ENCODE data around the gene MOB2. TPM values are rescaled to one million over a fixed set of nuclear protein-coding genes. Genes with fewer than 3 reads are reported as not detected.

MOB2 gene
- total and polyA plus RNA-seq, 9 of the 15 experiments (the other 6 are each of a cell fraction or from before 2014, with no cell fraction given) = 0.17 to 36.8 (median 19.2) TPM

DNA sequence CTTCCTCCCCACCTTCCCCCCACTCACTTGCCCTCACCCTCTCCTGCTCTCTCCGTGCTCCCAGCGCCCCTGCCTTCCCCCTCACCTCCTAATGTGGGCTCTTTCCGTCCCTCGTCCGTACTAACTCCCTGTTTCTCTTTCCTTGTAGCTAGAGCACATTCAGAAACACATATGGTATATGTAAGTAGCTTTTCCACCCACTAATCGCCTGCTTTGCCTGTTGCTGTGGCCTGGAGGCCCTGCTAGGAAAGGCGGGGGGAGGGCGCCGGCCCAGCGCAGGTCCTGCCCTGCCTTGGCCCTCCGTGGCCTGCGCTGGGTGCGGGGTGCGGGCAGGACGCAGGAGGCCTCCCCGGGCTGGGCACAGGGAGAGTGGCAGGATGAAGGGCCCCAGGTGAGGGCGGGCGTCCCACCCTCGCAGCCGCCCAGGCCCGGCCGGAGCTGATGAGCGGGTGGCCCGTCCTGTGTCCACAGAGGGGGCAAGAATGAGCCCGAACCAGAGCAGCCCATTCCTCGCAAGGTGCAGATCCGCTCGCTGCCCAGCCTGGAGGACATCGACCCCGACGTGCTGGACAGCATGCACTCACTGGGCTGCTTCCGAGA, 41.7 kb downstream of the MOB2 start:
- POLR2A ChIA-PET = interaction anchor here (0.6 kb wide), 1 partner anchor 8 kb away, joined by 3 read pairs; no protein-coding TSS in a partner anchor

DNA sequence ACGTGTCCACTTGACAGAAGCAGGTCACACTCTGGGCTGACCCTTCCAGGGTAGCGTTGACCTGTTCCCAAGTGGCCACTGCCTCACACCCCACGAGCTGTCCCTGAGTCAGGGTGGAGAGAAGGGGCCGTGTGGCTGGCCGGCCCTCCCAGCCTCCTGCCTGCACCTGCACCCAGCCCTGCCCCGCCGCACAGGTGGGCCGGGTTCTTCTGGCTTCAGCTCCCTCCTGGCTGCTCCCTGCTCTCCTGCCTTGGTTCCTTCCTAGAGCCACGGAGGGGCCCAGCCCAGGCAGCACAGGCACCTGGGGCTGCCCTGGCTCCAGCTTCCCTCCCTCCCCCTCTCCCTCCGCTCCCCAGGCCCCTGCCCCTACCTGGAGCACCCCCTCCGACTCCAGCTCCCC, 42.3 kb downstream of the MOB2 start:
- no peak for DNase-seq (ENCODE audit: extremely low read depth in 1 of 4, low spot score in 3 of 4)
- Histone ChIP-seq H2AFZ (ENCODE audit: low read depth, low read length) (no peak overlapping the region), H3K9me3 (replicated peaks; ENCODE audit: control insufficient read depth, insufficient read depth, low read depth, low read length) (no peaks in the 10 kb centered on the region), H3K27ac (ENCODE audit: extremely low read depth, low read depth, low read length) (no peak overlapping the region), H3K79me2 (ENCODE audit: control insufficient read depth, insufficient read depth, low read length) (no peaks in the 10 kb centered on the region), H4K20me1 (replicated peaks; ENCODE audit: control insufficient read depth, insufficient read depth, low read length) (0 out of 2 replicates have a peak, but pooled peaks cover 9% of the 10 kb centered on the region), H3K4me2 (ENCODE audit: insufficient read depth, low read length) (no peak overlapping the region), H3K4me3 (no peak overlapping the region), H3K9me1 (ENCODE audit: control insufficient read depth, insufficient read depth, low read length) (no peaks in the 10 kb centered on the region), H3K4me1 (replicated peaks in 1 of 2; ENCODE audit: control insufficient read depth in 2 of 2, insufficient read depth in 2 of 2, low read length in 2 of 2) (peaks cover 0 to 57% of the 10 kb centered on the region in 2 experiments; a peak in 2 of 5 replicates), H3K27me3 (ENCODE audit: control insufficient read depth in 2 of 2, insufficient read depth in 2 of 2, low read length in 2 of 2) (peaks cover 0 to 43% of the 10 kb centered on the region in 2 experiments; a peak in 2 of 5 replicates), H3K36me3 (ENCODE audit: control insufficient read depth, insufficient read depth, low read length) (no peaks in the 10 kb centered on the region), H3K9ac (ENCODE audit: insufficient read depth in 1 of 2, low read depth in 2 of 2, low read length in 2 of 2) (no peak overlapping the region)
- 0% methylated on average over 3 of the region's 11 CpGs for WGBS (ENCODE audit: insufficient coverage, low coverage, missing lambda C conversion rate)
- intact Hi-C loops (cut with micrococcal nuclease) (no loop called here), in situ Hi-C loops (cut with MboI) (no loop called here)
- CTCF ChIA-PET (ENCODE audit: low intra/inter-chr PET ratio) = no interaction called here
- POLR2A ChIA-PET = interaction anchor here (0.6 kb wide), 1 partner anchor 9 kb away, joined by 3 read pairs; no protein-coding TSS in a partner anchor
- no TSS peak for BruUV-seq (replicated peaks)
- no peak for FAIRE-seq
- ATAC-seq = no peak
- TF ChIP-seq ZNF436 (CRISPR knock-in tag; IDR thresholded peaks at IDR 0.05) (no peak), ZNF133 (CRISPR knock-in tag; IDR thresholded peaks at IDR 0.05) (no peak)

More for the DNA sequence above, 41.7 kb downstream of the MOB2 start:
- Histone ChIP-seq H3K9me1 (ENCODE audit: control insufficient read depth, insufficient read depth, low read length) (no peaks in the 10 kb centered on the region), H3K36me3 (ENCODE audit: control insufficient read depth, insufficient read depth, low read length) (no peaks in the 10 kb centered on the region), H3K4me1 (replicated peaks in 1 of 2; ENCODE audit: control insufficient read depth in 2 of 2, insufficient read depth in 2 of 2, low read length in 2 of 2) (peaks cover 0 to 56% of the 10 kb centered on the region in 2 experiments; a peak in 2 of 5 replicates), H3K4me3 (no peak overlapping the region), H2AFZ (ENCODE audit: low read depth, low read length) (no peak overlapping the region), H4K20me1 (replicated peaks; ENCODE audit: control insufficient read depth, insufficient read depth, low read length) (0 out of 2 replicates have a peak, but pooled peaks cover 9% of the 10 kb centered on the region), H3K9me3 (replicated peaks; ENCODE audit: control insufficient read depth, insufficient read depth, low read depth, low read length) (no peaks in the 10 kb centered on the region), H3K79me2 (ENCODE audit: control insufficient read depth, insufficient read depth, low read length) (no peaks in the 10 kb centered on the region), H3K9ac (ENCODE audit: insufficient read depth in 1 of 2, low read depth in 2 of 2, low read length in 2 of 2) (no peak overlapping the region), H3K27me3 (ENCODE audit: control insufficient read depth in 2 of 2, insufficient read depth in 2 of 2, low read length in 2 of 2) (peaks cover 0 to 47% of the 10 kb centered on the region in 2 experiments; a peak in 3 of 5 replicates), H3K27ac (ENCODE audit: extremely low read depth, low read depth, low read length) (no peak overlapping the region), H3K4me2 (ENCODE audit: insufficient read depth, low read length) (no peak overlapping the region)
- intact Hi-C loops (cut with micrococcal nuclease) = no loop called here
- peak in 1 of 4 experiments; percentile 14 for DNase-seq (ENCODE audit: extremely low read depth in 1 of 4, low spot score in 3 of 4)
- WGBS (ENCODE audit: insufficient coverage, low coverage, missing lambda C conversion rate) = 28% methylated on average over 21 of the region's 32 CpGs
- CTCF ChIA-PET (ENCODE audit: low intra/inter-chr PET ratio) = no interaction called here
- TF ChIP-seq ZNF263 (CRISPR knock-in tag; IDR thresholded peaks at IDR 0.05; ENCODE audit: borderline replicate concordance) = peak; percentile 8
- no peak for TF ChIP-seq GTF2A2 (tag; IDR thresholded peaks at IDR 0.05)
- no peak for FAIRE-seq
- in situ Hi-C loops (cut with MboI) = no loop called here
- no peak for ATAC-seq
- no TSS peak for BruUV-seq (replicated peaks)
